ENCODE results near the gene HOGA1.

HOGA1 gene

GRCh38 chr10:97563337-97563736, 20.9 kb upstream of the HOGA1 start:
- TF ChIP-seq, protein P1, sequence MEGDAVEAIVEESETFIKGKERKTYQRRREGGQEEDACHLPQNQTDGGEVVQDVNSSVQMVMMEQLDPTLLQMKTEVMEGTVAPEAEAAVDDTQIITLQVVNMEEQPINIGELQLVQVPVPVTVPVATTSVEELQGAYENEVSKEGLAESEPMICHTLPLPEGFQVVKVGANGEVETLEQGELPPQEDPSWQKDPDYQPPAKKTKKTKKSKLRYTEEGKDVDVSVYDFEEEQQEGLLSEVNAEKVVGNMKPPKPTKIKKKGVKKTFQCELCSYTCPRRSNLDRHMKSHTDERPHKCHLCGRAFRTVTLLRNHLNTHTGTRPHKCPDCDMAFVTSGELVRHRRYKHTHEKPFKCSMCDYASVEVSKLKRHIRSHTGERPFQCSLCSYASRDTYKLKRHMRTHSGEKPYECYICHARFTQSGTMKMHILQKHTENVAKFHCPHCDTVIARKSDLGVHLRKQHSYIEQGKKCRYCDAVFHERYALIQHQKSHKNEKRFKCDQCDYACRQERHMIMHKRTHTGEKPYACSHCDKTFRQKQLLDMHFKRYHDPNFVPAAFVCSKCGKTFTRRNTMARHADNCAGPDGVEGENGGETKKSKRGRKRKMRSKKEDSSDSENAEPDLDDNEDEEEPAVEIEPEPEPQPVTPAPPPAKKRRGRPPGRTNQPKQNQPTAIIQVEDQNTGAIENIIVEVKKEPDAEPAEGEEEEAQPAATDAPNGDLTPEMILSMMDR (IDR thresholded peaks at IDR 0.05; ENCODE audit: low read depth, low read length) = no peak
- no peak overlapping the region for H3K4me3 ChIP-seq (ENCODE audit: low read depth, low read length)
- no peak for DNase-seq (ENCODE audit: low read depth, low spot score)
- in situ Hi-C loops (cut with HindIII; ENCODE audit: low sequenced_read_pairs) = no loop called here

DNA sequence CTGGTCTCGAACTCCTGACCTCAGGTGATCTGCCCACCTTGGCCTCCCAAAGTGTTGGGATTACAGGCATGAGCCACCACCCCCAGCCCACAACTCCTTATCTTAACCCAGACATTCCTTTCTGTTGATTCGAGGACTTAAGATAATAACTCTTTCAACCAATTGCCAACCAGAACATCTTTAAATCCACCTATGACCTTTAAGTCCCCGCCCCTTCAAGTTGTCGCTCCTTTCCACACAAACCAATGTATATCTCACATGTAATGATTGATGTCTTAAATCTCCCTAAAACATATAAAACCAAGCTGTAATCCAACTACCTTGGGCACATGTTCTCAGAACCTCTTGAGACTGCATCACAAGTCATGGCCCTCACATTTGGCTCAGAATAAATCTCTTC, 19.4 kb upstream of the HOGA1 start:
- TF ChIP-seq, protein P1 (IDR thresholded peaks at IDR 0.05; ENCODE audit: low read depth, low read length) = no peak
- no peak for DNase-seq (ENCODE audit: low read depth, low spot score)
- no peak overlapping the region for H3K4me3 ChIP-seq (ENCODE audit: low read depth, low read length)
- in situ Hi-C loops (cut with HindIII; ENCODE audit: low sequenced_read_pairs) = no loop called here

GRCh38 chr10:97566336-97566996, 17.7 kb upstream of the HOGA1 start:
- TF ChIP-seq, protein P1 (IDR thresholded peaks at IDR 0.05; ENCODE audit: low read depth, low read length) = no peak
- DNase-seq (ENCODE audit: low read depth, low spot score) = no peak
- H3K4me3 ChIP-seq (ENCODE audit: low read depth, low read length) = no peak overlapping the region
- in situ Hi-C loops (cut with HindIII; ENCODE audit: low sequenced_read_pairs) = no loop called here

GRCh38 chr10:97567891-97568290, 16.3 kb upstream of the HOGA1 start:
- TF ChIP-seq, protein P1 (IDR thresholded peaks at IDR 0.05; ENCODE audit: low read depth, low read length) = no peak
- no peak for DNase-seq (ENCODE audit: low read depth, low spot score)
- in situ Hi-C loops (cut with HindIII; ENCODE audit: low sequenced_read_pairs) = no loop called here
- H3K4me3 ChIP-seq (ENCODE audit: low read depth, low read length) = no peak overlapping the region

GRCh38 chr10:97570146-97570788, 13.9 kb upstream of the HOGA1 start:
- in situ Hi-C loops (cut with HindIII; ENCODE audit: low sequenced_read_pairs) = no loop called here

GRCh38 chr10:97570789-97571471, 13.3 kb upstream of the HOGA1 start:
- no peak overlapping the region for H3K4me3 ChIP-seq (ENCODE audit: low read depth, low read length)
- DNase-seq (ENCODE audit: low read depth, low spot score) = no peak
- in situ Hi-C loops (cut with HindIII; ENCODE audit: low sequenced_read_pairs) = no loop called here
- TF ChIP-seq, protein P1 (IDR thresholded peaks at IDR 0.05; ENCODE audit: low read depth, low read length) = no peak

More at GRCh38 chr10:97570146-97570788, 13.9 kb upstream of the HOGA1 start:
- no peak for DNase-seq (ENCODE audit: low read depth, low spot score)
- TF ChIP-seq, protein P1 (IDR thresholded peaks at IDR 0.05; ENCODE audit: low read depth, low read length) = no peak
- no peak overlapping the region for H3K4me3 ChIP-seq (ENCODE audit: low read depth, low read length)
